Lower lobe of right lung (tissue), 2 donors: ENCODE results near the gene CUL1. TPM values are rescaled to one million over a fixed set of nuclear protein-coding genes. Genes with fewer than 3 reads are reported as not detected.

ENCODE experiments used
- ATAC-seq, 2 donors: fragments of 200-7000 bp; cut with Tn5 transposase; one replicate each; pipeline ENCODE4 v1.9.1; 2020 to 2022; ENCODE audit warnings: mild to moderate bottlenecking in 2 of 2, moderate library complexity in 2 of 2
- DNase-seq: peaks from one replicate; pipeline ENCODE4 v3.0.0-alpha.2; 2020
- H3K27ac ChIP-seq: fragments of 200-600 bp; one replicate; pipeline ENCODE4 v1.8.0; 2022
- H3K27me3 ChIP-seq: fragments of 200-600 bp; one replicate; pipeline ENCODE4 v1.8.0; 2022; ENCODE audit warnings: low read depth
- H3K36me3 ChIP-seq: fragments of 200-600 bp; one replicate; pipeline ENCODE4 v1.8.0; 2022; ENCODE audit warnings: mild to moderate bottlenecking
- H3K4me1 ChIP-seq: fragments of 200-600 bp; one replicate; pipeline ENCODE4 v1.8.0; 2022
- H3K4me3 ChIP-seq: fragments of 200-600 bp; one replicate; pipeline ENCODE4 v1.8.0; 2022; ENCODE audit warnings: mild to moderate bottlenecking
- H3K9me3 ChIP-seq: fragments of 200-600 bp; one replicate; pipeline ENCODE4 v1.8.0; 2022
- CTCF ChIP-seq: fragments of 200-600 bp; IDR thresholded peaks from one replicate; pipeline ENCODE4 v1.8.0; 2022; ENCODE audit warnings: antibody characterized with exemption, mild to moderate bottlenecking
- intact Hi-C: fragments of 100-400 bp; cut with DNase I; formaldehyde crosslinking; loops from one replicate; pipeline ENCODE4 v1.11.0; 2022
- total RNA-seq: library from RNA; stranded (reverse); fragmentation: NEBNext Ultra II Directional; extraction: Animal tissue kit (Norgen Biotek cat#: 25700); gene quantifications from one replicate; pipeline ENCODE4 v1.2.1, GENCODE V29; 2021
- donor health status: DM: no; HTN: yes; CAD: no; lungs with severe emphysema.

The CUL1 gene
- total RNA-seq, 1 donor from 2014 or later = 47.5 TPM

- H3K9me3 ChIP-seq = no peaks in the 10 kb centered on the region
- no peak overlapping the region for H3K4me3 ChIP-seq
- ATAC-seq = no peak
- peaks cover 71% of the 10 kb centered on the region for H3K4me1 ChIP-seq
- no peaks in the 10 kb centered on the region for H3K27me3 ChIP-seq
- intact Hi-C loops = no loop called here
- no peaks in the 10 kb centered on the region for H3K36me3 ChIP-seq
- H3K27ac ChIP-seq = no peak overlapping the region
- DNase-seq = no peak
- TF ChIP-seq CTCF = no peak
Measured at GRCh38 chr7:148711191-148712102, 12.7 kb downstream of the CUL1 start.

GRCh38 chr7:148712678-148713329, 14.1 kb downstream of the CUL1 start:
- no peaks in the 10 kb centered on the region for H3K27me3 ChIP-seq
- no peaks in the 10 kb centered on the region for H3K36me3 ChIP-seq
- no peak for TF ChIP-seq CTCF
- peaks cover 59% of the 10 kb centered on the region for H3K4me1 ChIP-seq
- H3K27ac ChIP-seq = no peak overlapping the region
- peak; percentile 86 to 95 for ATAC-seq
- H3K4me3 ChIP-seq = no peak overlapping the region
- intact Hi-C loops = no loop called here
- no peak for DNase-seq
- no peaks in the 10 kb centered on the region for H3K9me3 ChIP-seq

GRCh38 chr7:148714498-148714897, 15.8 kb downstream of the CUL1 start:
- no peaks in the 10 kb centered on the region for H3K9me3 ChIP-seq
- no peak overlapping the region for H3K27ac ChIP-seq
- no peaks in the 10 kb centered on the region for H3K36me3 ChIP-seq
- intact Hi-C loops = no loop called here
- no peak for TF ChIP-seq CTCF
- DNase-seq (no peak), ATAC-seq (no peak)
- no peaks in the 10 kb centered on the region for H3K27me3 ChIP-seq
- H3K4me3 ChIP-seq = no peak overlapping the region
- peaks cover 46% of the 10 kb centered on the region for H3K4me1 ChIP-seq

DNA sequence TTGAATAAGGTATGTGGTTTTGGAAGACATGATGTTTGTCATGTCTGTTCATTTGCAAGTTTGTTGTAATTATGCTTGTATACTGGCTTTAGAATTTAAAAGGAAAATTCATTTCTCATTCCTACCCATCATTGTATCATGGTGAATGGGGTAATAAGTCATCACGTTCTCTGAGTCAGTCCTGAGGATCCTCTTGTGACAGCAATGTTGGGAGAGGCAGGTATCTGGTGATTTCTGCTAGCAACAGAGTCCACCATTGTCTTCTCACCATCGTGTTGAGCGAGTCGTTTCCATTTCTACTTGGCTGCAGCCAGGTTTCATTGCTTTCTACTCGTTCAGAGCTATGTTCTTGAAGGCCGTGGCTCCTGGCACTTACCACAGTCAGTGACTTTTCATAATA, 16.3 kb downstream of the CUL1 start:
- Histone ChIP-seq H3K4me3 (no peak overlapping the region), H3K27me3 (no peaks in the 10 kb centered on the region), H3K9me3 (no peaks in the 10 kb centered on the region), H3K27ac (no peak overlapping the region), H3K36me3 (no peaks in the 10 kb centered on the region), H3K4me1 (peaks cover 48% of the 10 kb centered on the region)
- DNase-seq (no peak), ATAC-seq (no peak)
- intact Hi-C loops = no loop called here
- TF ChIP-seq CTCF = no peak

GRCh38 chr7:148717266-148717793, 18.6 kb downstream of the CUL1 start:
- Histone ChIP-seq H3K9me3 (no peaks in the 10 kb centered on the region), H3K27ac (no peak overlapping the region), H3K4me1 (peaks cover 63% of the 10 kb centered on the region), H3K4me3 (no peak overlapping the region), H3K27me3 (no peaks in the 10 kb centered on the region), H3K36me3 (no peaks in the 10 kb centered on the region)
- ATAC-seq (no peak), DNase-seq (no peak)
- no peak for TF ChIP-seq CTCF
- intact Hi-C loops = no loop called here
